Fibroblast of lung (primary cell): ENCODE measurements around the gene RASSF5.

Experiments used
- CTCF ChIP-seq, 2 donors: IDR thresholded peaks in 1 of 2; conservative IDR thresholded peaks in 1 of 2; 1 replicate in 1 of 2; 2 replicates in 1 of 2; pipeline ENCODE4 v1.5.1; 2011 to 2012; ENCODE audit warnings: low read length in 2 of 2, control low read depth in 1 of 2, inconsistent platforms in 1 of 2, low read depth in 1 of 2, mild to moderate bottlenecking in 1 of 2
- EZH2 ChIP-seq: IDR thresholded peaks from 2 replicates; pipeline ENCODE4 v1.5.1; 2012; ENCODE audit warnings: low read length, control low read depth, mild to moderate bottlenecking; ENCODE audit errors: missing control alignments

DNA sequence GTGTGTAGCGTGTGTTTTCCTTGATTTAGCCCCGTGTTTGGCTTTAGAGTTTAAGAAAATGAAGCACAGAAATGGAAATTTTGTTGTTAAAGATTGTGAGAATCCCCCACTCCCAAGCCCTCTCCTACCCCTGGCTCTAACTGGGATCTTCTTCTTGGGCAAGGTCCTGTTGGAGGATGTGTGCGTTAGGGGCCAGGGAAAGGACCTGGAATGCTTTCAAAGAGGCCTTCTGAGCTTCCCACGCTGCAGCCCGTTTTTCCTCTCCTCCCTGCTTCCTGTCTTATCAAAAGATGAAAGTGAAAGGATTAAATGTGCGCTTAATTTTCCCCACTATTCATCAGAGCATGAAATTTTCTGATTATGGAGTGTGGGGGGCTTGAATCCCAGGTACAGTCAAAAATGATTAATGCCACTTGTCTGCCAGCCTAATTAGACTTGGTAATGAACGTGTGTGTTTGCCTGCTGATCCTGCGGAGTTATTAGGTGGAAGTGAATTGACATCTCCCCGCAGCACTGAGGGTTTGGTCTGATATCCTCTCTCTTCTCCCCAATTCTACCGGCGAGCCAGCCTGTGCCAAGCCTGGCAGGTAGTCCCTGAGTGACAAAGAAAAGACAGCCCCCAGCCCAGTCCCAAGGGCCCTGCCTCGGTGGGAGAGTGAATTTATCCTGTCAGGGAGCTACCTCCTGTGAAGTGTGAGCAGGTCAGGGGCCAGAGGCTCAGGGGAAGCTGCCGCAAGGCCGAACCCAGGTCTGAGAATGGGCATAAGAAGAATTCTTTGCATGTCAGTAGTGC lies 4.9 kb downstream of the RASSF5 start:
- TF ChIP-seq CTCF (conservative IDR thresholded peaks at IDR 0.05 in 1 of 2, IDR thresholded peaks at IDR 0.05 in 1 of 2; ENCODE audit: low read depth in 1 of 2, low read length in 2 of 2) (no peak), EZH2 (no peak)
